ENCODE results near the gene ANKDD1B. TPM values are rescaled to one million over a fixed set of nuclear protein-coding genes. Genes with fewer than 3 reads are reported as not detected.
A peak's percentile ranks its signal among the peaks of the same experiment; 100 is the strongest.
"Not testable (repeated sequence)": the region's sequence is repeated elsewhere in the genome, so short reads cannot be mapped to it uniquely, and the experiment has no call there.

ANKDD1B gene
- total RNA-seq, 1 donor = 0.45 TPM

DNA sequence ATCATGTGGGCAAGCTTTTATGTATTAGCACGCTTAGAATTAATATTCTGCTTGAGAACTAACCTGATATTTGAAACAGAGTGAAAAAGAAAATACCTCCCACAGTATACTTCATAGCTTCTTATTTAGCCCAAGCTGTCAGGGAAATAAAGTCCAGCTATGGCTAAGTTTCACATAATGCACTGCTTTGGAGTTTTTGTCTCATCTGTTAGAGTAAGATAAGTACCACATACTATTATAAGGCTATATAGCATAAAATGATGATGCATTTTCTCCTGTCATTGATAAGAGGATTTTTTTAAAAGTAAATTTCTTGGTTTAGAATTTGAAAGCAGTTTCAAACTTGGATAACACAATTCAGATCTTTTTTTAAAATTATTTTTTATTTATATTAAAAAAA is 2.4 kb upstream of the ANKDD1B start:
- TF ChIP-seq, protein P1, sequence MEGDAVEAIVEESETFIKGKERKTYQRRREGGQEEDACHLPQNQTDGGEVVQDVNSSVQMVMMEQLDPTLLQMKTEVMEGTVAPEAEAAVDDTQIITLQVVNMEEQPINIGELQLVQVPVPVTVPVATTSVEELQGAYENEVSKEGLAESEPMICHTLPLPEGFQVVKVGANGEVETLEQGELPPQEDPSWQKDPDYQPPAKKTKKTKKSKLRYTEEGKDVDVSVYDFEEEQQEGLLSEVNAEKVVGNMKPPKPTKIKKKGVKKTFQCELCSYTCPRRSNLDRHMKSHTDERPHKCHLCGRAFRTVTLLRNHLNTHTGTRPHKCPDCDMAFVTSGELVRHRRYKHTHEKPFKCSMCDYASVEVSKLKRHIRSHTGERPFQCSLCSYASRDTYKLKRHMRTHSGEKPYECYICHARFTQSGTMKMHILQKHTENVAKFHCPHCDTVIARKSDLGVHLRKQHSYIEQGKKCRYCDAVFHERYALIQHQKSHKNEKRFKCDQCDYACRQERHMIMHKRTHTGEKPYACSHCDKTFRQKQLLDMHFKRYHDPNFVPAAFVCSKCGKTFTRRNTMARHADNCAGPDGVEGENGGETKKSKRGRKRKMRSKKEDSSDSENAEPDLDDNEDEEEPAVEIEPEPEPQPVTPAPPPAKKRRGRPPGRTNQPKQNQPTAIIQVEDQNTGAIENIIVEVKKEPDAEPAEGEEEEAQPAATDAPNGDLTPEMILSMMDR (IDR thresholded peaks at IDR 0.05; ENCODE audit: insufficient read depth, low read length) = no peak
- no peak for DNase-seq (ENCODE audit: low read depth)
- H3K4me3 ChIP-seq (ENCODE audit: low read depth, low read length) = no peak overlapping the region

- H3K4me3 ChIP-seq (ENCODE audit: low read depth, low read length) = no peak overlapping the region
Measured at GRCh38 chr5:75610201-75610600, 1.1 kb upstream of the ANKDD1B start.

GRCh38 chr5:75610859-75611310 is 368 bp upstream of the ANKDD1B start:
- H3K4me3 ChIP-seq (ENCODE audit: low read depth, low read length); DNase-seq (ENCODE audit: low read depth): not testable (repeated sequence)

More at GRCh38 chr5:75610201-75610600, 1.1 kb upstream of the ANKDD1B start:
- TF ChIP-seq, protein P1 (IDR thresholded peaks at IDR 0.05; ENCODE audit: insufficient read depth, low read length) = no peak
- DNase-seq (ENCODE audit: low read depth) = no peak

- DNase-seq (ENCODE audit: low read depth) = no peak
- H3K4me3 ChIP-seq (ENCODE audit: low read depth, low read length) = no peak overlapping the region
- TF ChIP-seq, protein P1 (IDR thresholded peaks at IDR 0.05; ENCODE audit: insufficient read depth, low read length) = no peak
Measured at GRCh38 chr5:75612226-75612569, 945 bp downstream of the ANKDD1B start.

DNA sequence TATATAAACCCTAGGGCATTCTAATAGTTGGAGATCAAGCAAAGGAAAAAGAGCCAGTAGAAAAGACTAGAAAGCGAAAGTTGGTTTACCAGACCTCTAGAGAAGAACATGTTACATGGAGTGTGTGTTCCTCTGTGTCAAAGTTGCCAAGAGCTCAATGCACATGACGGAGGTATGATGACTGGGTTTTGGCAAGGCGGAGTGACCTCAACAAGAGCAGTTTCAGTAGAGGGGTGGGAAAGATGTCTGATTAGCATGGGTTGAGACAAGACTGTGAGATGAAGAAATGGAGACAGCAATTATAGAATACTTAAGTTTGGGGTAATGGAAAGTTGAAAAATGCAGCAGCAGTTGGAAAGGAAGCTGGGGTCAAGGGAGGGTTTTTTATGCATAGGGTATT is 1.6 kb downstream of the ANKDD1B start:
- H3K4me3 ChIP-seq (ENCODE audit: low read depth, low read length) = no peak overlapping the region
- DNase-seq (ENCODE audit: low read depth) = no peak
- TF ChIP-seq, protein P1 (IDR thresholded peaks at IDR 0.05; ENCODE audit: insufficient read depth, low read length) = no peak

DNA sequence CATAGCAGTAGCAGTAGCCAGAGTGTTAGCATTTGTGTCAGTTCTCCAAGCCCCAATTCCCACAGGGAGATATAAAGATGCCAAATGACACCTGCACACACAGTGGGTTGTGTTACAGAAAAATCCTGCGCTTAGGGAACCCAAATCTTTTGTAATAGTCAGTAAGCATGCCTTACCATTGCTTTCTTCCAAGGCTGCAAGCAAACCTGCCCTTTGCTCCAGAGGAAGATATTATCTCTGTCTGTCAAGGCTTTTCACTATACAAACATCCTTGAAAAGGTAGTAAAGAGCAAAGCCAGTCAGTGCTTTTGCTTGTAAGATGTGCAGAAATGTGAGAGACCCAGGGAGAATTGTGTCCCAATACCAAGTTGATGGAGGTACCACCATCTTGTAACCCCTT is 2.9 kb downstream of the ANKDD1B start:
- H3K4me3 ChIP-seq (ENCODE audit: low read depth, low read length) = no peak overlapping the region
- peak; percentile 28 for DNase-seq (ENCODE audit: low read depth)
- TF ChIP-seq, protein P1 (IDR thresholded peaks at IDR 0.05; ENCODE audit: insufficient read depth, low read length) = no peak

GRCh38 chr5:75616371-75616881 is 5.2 kb downstream of the ANKDD1B start:
- TF ChIP-seq, protein P1 (IDR thresholded peaks at IDR 0.05; ENCODE audit: insufficient read depth, low read length) = no peak
- peak; percentile 58 for DNase-seq (ENCODE audit: low read depth)

More at GRCh38 chr5:75616371-75616881, 5.2 kb downstream of the ANKDD1B start:
- H3K4me3 ChIP-seq (ENCODE audit: low read depth, low read length) = no peak overlapping the region

Data from fibroblast of the aortic adventitia (primary cell).